GM21423 (cell line): ENCODE measurements around the gene ALKBH1.

ENCODE experiments used
- ATAC-seq: cut with Tn5 transposase; IDR thresholded peaks from one replicate; pipeline ENCODE4 v1.9.1; 2021; ENCODE audit warnings: mild to moderate bottlenecking, moderate library complexity; ENCODE audit not compliant: unreplicated experiment

Gene ALKBH1

GRCh38 chr14:77625360-77625759 lies 82.5 kb downstream of the ALKBH1 start:
- ATAC-seq: no peak

DNA sequence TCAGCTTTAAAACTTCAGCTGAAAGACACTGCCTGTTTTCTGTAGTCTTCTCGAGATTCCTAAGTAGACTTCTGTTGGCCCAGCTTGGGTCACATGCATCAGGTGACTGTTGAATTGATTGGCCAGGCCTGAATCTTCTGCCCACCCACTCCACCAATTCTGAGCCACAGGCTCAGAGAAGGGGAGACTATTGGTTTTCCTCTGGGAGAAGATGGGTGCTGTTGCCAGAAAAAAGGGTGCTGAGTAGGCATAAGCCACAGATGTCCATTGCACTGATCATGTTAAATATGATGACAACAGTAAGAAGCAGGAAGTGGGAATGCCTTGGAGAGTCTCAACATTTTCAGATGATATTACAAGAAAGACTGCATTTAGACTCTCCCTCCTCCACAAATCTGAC lies 84.6 kb downstream of the ALKBH1 start:
- ATAC-seq: no peak
